SKM-1 (cell line): ENCODE measurements around the gene ANKS3.
"Not testable (repeated sequence)": the region's sequence is repeated elsewhere in the genome, so short reads cannot be mapped to it uniquely, and the experiment has no call there.

Experiments
- DNase-seq: peaks from one replicate; lab custom pipeline; 2025; ENCODE audit not compliant: unreplicated experiment; lab: John Stamatoyannopoulos, UW

The ANKS3 gene

GRCh38 chr16:4651827-4652226 is 82.2 kb downstream of the ANKS3 start:
- DNase-seq: no peak

GRCh38 chr16:4650443-4651074 is 83.5 kb downstream of the ANKS3 start:
- DNase-seq: not testable (repeated sequence)

DNA sequence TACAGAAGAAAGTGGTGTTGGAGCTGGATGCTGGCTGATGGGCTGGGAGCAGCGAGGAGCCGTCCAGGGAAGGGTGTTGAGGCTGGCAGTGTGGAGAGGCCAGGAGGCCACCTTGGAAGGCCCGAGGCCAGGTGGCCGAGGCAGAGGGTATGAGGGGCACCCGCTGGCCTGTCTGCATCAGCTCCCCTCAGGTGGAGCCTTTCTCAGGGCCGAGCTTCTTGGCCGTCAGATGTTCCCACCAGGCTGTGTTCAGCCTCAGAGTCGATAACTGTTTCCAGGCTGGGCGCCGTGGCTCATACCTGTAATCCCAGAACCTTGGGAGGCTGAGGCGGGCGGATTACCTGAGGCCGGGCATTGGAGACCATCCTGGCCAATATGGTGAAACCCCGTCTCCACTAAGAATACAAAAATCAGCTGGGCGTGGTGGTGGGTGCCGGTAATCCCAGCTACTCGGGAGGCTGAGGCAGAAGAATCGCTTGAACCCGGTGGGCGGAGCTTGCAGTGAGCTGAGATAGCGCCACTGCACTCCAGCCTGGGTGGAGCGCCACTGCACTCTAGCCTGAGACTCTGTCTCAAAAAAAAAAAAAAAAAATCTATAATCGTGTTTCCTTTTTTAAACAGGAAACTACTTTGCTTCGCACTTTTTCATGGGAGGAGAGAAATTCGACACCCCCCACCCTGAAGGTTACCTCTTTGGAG is 84.2 kb downstream of the ANKS3 start:
- DNase-seq: no peak

GRCh38 chr16:4648917-4649316 is 85.2 kb downstream of the ANKS3 start:
- DNase-seq: no peak

GRCh38 chr16:4647644-4647980 is 86.5 kb downstream of the ANKS3 start:
- no peak for DNase-seq

DNA sequence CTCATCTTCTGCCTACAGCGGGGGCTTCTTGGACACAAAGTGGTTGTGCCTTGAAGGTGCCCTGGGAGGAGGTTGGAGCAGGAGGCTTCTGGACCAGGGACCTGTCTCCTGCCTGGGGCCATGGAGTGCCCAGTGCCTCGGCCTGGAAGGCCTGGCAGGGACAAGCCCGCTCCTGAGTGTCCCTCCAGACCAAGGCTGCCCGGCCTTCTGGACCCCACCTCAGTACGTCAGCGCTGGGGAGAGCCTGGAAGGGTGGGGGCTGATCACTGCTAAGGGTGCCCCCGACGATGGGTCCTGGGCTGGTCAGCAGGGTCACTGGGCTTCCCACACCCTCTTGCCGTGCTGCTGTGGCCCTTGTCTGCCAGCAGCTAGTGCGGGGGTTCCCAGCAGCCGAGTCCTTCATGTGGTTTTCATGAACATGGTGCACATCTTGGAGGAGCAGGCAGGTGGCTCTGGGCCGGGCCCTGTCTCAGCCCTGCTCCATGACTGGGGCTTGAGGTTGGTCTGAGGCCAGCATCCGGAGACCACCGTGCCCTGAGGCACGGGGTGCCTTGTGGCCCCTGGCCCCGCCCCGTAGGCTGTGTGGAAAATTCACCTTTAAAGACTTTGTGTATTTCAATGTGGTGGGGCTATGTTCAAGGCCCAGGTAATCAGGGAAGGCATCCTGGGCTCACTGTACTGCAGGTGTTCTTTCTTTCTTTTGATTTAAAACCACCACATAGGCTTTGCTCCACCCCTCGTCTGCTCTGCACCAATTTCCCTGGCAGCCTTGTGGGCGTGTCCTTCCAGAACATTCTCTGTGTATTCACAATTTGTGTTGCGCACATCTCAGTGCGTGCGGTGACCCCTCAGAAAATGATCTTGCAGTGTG is 87.1 kb downstream of the ANKS3 start:
- no peak for DNase-seq
